GM21515 (cell line): ENCODE data around the gene MAP4K4.

Experiments
- ATAC-seq: cut with Tn5 transposase; IDR thresholded peaks from one replicate; pipeline ENCODE4 v1.9.1; 2021; ENCODE audit not compliant: unreplicated experiment

MAP4K4 gene

DNA sequence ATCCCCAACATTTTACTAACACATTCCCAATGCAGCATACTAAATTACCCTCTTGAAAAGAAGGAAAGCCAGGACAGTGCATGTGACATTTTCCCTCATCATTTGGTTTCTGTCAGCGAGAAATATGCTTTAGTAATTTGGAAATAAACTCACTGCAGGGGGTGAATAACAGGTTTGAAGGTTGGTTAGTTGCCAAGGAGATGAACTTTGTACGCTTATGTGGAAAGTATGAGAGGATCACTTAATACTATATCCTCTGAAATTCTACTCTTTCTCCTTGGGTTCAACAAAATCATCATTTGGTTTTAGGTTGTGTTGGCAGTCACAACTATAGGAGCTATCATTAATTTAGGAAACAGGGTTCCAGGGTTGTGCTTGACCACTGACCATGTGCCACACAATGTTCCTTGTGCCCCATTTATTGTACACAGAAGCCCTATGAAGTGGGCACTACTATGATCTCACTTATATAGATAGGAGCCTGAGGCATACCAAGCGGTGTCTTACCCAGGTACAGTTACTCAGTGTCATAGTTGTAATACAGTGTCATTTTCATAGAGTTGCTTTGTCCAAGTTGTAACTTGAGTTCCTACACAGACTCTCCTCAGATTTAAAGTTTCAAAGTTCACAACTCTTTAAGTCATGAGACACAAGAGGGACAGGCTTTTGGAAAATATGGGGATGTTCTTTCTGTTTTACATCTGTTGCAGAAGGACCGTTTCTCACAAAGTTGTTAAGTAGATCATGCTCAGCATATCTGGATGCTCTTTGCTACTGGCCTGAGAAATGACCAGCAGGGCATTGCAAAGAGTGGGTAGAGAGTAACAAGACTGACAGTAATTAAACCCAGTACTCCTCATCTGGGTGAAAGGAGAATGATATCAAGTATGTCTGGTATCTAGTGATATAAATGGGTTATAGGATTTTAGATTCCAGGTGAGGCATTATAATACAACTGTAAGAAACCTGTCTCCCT lies 91.8 kb downstream of the MAP4K4 start:
- no peak for ATAC-seq

DNA sequence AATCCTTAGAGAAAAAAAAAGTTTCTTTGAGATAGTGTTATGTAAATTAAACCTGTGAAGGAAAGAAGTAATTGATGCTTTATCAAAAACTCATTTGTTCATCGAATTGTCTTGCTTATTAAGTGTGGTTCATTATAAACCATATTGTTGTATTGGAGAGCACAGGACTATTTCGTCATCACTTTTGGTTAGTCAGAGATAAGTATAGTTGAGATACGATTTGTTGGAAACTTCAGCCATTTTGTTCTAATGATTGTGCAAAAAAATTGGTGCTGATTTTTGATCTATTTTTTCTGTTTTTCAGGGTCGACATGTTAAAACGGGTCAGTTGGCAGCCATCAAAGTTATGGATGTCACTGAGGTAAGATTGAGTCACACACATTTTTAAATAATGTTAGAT lies 92.9 kb downstream of the MAP4K4 start:
- ATAC-seq: no peak

DNA sequence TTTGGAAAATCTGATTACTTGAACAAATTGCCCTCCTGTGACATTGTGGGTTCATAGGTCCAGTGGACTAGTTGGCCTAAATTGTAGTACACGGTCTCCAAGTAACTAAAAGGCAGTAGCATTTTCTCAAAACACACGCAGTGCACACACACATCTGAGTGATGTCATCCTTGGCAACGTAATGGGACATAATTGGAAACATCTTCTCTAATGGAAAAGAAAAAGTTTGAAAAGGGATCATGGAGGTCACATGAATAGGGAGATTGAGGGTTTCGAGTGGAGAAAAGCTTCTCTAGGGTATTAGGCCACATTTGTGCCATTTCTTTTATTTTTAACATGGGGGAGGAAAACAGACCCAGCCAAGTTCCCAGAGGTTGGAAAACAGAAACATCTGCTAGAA lies 93.3 kb downstream of the MAP4K4 start:
- no peak for ATAC-seq

DNA sequence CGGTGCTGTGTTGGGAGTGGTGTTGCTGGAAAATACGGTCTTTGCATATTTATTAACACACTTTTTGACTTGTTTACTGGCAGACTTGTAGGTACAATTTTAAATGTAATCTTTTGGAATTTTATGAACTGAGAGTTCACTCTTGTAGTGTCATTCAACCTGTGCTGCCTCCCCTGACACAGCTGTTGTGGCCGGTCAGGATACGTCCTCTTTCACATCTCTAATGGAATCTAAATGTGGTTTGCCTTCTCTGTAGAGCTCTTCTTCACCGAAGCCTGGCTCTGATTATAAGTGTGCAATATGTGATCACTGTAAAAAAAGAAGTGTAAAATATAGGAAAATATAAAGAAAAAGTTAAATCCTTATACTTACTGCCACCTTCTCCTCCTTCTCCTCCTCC lies 94.7 kb downstream of the MAP4K4 start:
- no peak for ATAC-seq

DNA sequence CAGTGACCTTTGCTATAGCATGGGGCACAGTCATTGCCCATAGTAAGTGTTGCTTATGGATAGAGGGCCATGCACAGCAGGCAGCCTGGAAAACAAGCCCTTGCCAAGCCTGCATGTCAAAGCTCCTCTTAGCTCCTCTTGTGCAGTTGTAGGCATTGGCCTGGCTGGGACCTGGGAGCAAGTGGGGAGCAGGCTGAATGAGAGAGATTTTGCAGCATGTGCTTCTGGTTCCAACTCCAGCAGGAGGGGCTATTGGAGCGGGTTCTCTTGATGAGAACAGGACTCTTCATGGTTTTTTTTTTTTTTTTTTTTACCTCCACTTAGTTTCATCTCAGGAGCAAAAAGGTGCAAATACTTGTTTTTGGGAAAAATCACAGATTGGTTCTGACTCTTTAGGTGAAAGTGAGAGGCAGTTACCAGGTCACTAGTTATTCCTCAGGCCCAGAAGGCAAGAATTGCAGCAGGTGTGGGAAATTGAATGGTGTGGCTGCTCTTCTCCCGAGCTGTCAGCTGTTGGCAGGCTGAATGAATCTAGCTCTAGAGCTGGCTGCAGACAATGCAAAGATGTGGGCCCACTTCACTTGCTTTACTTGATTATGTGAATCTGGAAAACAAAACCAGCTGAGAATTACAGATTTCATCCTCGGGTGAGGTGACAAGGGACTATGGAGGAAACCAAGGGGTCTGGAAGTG lies 95.9 kb downstream of the MAP4K4 start:
- ATAC-seq: no peak

DNA sequence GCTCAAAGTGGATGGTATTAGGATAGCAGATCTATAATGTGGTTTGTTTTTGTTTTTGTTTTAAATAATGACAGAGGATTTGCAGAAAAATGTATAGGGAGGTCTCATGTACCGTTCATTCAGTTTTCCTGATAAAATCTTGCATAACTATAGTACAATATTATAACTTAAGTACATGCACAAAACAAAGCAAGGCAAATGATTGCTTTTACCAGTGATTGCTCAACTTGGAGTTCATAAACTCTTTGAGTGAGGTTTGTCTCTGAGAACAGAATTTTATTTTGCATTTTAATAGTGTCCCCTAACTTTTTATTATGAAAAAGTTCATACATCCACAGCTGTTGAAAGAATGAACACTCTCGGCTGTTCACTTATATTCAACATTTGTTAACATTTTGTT lies 96.6 kb downstream of the MAP4K4 start:
- no peak for ATAC-seq

DNA sequence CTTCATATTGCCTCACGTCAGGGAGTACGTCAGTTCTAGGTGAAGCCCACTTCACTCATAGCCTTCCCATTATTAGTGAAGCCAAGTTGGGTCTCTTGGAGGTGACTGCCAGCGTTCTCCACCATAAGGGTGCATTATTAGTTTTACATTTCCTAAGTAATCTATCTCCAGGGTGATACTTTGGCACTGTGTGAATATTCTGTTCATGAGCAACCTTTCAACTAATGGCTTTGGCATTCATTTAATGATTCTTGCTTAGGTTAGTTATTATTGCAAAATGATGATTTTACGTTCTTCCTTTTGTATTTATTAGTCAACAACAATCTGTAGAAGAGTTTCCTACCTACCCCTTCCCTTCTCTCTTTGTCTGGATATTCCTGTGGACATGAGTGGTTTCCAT lies 97.5 kb downstream of the MAP4K4 start:
- no peak for ATAC-seq

DNA sequence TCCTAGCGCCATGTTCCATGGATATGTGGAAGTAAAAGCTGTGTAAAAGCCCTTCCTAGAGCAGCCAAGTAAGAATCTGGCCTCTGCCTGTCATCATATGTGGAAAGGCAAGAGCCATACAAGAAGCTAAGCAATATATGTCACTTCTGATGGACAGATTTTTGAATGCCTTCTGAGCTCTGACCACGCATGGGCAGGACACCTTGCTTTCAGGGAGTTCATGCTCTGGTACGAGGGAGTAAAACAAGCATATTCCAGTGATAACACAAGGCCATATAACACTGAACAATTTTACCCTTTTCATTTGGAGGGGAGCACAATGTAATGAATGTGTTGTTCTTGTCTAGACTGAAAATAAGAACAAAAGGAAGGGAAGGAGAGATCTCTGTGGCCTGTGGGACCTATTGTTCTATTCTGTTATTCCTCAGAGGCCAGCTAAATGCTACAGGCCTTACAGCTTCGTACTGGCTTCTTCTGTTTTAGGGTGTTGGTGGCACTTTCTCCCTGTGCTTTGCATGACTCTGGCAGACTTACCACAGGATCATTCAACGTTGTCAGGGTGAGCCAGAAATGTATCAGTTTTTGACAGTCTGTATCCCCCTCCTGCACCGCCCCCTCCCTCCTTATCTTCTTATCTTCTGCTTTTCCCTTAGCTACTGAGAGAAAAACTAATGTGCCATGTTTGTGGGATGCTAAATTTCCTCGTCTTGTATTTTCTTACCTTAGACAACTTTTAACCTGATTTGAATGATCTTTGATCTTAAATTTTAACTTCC lies 99.5 kb downstream of the MAP4K4 start:
- no peak for ATAC-seq

DNA sequence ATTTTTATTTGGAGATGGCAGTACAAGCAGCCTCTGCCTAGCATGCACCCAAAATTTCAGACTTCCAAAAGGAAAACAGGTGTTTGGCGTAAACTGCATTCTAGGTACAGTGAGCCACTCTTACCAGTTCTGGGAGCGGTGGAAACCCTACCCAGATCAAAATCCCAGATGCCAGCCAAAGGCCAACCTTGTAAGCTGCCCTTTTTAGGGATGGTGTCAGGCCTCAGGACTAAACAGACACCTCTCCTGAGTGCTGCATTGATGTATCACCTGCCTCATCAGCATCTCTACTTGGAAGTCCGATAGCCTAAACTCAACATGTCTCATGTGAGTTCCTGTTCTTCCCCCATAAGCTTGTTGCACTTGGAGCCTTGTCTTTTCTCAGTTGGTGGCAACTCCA lies 104.0 kb downstream of the MAP4K4 start:
- ATAC-seq: no peak

DNA sequence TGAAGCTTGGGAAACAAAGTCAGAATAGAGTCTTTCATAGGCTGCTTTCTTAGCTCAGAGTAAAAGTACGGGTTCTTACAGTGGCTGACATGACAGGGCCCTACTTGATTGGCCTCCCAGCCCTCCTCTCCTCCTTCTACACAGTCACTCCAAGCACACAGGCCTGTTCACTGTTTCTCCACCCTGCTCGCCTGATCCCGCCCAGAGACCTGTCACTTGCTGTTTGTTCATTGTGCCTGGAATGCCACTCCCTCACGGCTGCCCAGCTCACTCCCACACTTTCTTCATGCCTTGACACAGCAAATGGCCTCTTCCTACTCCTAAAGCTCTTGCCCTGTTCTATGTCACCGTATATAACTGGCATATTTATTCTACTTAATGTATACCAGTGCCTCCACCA lies 104.8 kb downstream of the MAP4K4 start:
- no peak for ATAC-seq

DNA sequence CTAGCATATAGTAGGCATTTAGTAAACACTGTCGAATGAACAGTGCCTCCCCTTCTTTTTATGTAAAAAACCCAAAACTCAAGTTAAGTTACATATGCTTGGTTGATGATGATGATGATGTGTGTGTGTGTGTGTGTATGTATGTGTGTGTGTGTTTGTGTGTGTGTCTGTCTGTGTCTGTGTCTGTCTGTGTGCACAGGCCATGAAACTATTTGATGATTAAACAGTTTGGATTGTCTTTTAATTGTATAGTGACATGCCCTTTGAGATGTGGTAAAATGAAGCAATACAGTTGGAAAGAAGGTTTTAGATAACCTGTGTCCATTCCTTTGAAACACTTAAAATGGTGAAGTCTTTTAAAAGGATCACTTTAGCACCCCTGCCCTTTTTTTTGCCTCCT lies 105.6 kb downstream of the MAP4K4 start:
- ATAC-seq: no peak

DNA sequence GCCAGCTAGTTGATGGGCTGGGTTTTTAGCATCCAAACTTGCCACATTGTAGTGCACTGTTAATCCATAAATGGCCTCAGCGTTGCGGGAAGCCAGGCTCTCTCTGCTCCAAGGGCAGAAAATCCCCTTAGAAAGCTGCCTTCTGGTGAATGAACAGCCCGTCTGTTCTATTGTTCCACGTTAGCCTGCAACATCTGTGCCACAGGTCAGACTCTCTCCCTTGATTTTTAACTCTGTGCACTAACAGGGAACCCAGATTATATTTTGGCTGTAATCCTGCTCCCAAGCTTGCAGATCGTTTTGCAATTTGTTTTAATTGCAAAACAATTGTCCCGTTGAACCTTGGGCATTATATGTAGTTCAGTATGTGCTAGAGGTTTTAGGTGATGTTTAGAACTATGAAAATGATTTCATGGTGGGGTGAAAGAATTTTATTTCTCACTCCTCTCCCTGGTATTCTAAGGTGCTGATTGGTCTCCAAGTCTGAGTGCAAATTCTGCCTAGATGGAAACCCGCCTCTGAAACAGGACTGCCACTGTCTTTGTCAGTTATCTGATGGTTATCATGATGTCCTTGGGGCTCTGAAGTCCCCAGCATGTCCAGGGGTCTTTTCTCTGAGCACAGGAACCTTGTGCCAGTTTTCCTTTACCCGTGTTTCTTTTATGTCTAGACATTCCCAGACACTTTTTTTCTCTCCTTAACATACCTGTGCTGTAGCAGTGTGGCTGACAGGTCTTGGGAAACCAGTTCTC lies 106.6 kb downstream of the MAP4K4 start:
- no peak for ATAC-seq

DNA sequence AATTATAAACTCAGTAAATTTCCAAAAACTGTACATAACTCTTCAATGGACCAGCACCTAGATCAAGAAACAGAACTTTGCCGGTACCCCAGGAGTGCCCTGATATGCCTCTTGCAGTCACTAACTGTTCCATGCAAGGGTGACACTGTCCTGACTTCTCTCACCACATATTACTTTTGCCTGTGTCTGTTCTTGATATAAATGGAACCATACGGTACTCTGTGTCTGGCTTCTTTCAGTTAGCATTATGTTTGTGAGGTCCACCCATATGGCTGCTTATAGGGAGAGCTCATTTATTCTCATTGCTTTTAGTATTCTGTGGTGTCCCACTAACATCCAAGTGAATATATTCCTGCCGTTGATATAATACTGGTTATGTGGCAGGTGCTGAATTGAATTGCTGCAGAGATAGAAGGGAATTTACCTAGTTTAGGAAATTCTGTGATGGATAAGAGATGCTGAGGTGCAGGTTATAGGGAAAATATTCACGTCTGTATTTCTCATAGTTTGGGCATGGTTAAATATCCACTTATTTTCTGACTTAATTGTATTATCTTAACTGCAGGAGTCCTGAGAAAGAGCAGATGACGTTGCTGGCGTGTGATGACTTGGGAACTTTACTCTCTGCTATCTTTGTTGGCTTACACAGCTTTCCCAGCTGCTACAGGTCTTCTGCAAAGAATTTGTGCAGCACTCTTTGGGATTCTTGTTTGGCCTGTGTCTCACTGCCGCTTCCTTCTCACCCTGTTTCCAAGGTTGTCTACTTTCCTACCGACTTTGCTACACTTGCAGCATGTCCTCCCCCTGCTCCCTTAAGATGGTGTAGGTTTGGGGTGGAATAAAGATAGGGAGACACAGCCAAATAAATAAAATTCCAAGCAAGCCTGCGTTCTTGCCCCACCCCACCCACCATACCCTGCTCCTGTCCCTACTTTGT lies 107.9 kb downstream of the MAP4K4 start:
- ATAC-seq: no peak

DNA sequence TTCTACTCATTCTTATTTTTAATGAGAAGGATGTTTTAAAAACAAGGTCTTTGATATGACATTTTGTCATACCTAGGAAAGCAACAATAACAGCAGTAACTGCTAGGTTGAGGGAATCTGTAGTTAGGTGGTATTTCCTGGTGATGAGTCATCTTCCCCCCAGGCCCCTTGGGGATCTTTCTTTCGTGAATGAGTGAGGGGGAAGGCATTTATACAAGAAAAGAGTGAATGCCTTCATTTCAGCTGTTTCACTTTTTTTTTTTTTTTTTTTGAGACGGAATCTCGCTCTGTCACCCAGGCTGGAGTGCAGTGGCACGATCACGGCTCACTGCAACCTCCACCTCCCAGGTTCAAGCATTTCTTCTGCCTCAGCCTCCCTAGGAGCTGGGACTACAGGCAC lies 108.6 kb downstream of the MAP4K4 start:
- no peak for ATAC-seq

DNA sequence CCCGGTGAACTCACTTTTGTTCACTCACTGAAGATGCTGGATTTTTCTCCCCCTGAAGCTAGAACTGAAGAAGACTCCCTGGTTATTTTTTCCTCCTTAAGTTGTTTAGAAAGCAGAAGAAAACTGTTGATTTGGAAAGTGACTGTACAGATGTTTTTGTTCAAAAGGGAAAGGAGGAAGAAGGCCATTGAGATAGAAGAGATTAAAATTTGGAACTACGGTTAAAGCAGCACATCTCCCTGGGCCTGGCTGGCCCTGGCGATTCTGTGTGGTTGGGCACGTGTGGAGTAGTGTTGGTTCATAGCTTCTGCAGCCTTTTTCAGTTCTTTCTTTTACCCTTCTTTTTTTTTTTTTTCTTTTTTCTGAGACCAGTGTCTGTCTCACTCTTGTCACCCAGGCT lies 109.2 kb downstream of the MAP4K4 start:
- no peak for ATAC-seq

DNA sequence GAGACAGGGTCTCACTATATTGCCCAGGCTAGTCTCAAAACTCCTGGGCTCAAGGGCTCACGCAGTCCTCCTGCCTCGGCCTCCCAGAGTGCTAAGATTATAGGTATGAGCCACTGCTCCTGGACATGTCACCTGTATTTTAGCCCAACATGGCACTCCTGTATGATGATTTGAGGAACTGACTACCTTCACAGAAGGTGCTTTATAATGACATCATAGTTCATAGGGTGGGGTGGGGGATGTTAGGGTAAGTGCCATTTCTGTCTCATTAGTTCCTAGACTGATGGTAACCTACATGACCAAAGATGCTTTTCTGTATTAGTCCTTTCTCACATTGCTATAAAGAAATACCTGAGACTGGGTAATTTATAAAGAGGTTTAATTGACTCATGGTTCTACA lies 109.7 kb downstream of the MAP4K4 start:
- no peak for ATAC-seq

DNA sequence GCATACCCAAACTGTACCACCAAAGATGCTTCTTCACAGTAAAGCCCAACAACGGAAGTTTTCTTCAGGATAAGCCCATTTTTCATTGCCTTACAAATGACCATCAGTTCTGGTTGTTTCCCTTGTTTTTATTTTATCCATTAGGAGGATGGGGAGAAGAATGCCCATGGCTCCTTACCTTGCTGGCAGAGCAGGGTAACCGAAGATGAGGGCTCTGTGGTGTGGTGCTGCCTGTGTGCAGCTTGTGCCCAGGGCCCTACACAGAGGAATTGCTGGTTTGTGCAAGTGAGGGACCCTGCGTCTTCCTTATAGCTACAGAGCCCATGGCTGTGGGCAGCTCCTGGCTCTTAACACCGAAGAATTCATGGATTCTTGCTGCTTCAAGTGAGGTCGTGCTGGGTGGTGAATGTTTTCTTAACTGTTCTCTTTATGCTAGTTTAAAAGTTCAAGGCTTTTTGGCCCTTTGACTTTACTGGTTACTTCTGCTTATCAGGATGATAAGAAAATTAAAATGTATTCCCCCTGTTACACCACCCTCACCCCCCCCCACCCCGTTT lies 110.6 kb downstream of the MAP4K4 start:
- ATAC-seq: no peak

DNA sequence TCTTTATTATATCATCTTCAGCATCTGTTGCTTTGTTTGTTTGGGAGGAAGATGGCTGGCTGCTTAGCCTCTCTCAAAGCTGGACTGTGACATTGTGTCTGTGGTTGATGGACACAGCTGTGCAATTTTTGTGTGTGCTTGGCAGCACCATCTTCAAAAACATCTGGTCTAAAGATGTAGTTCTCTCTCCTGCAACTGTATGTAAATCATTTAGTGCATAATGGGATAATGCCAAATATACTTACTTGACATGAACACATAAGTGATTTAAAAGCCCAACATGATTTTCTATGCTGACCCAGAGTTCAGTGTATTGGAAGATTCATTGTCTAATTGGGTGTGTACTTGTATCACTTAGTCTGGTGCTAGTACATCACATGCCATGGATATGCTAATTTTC lies 112.2 kb downstream of the MAP4K4 start:
- no peak for ATAC-seq

DNA sequence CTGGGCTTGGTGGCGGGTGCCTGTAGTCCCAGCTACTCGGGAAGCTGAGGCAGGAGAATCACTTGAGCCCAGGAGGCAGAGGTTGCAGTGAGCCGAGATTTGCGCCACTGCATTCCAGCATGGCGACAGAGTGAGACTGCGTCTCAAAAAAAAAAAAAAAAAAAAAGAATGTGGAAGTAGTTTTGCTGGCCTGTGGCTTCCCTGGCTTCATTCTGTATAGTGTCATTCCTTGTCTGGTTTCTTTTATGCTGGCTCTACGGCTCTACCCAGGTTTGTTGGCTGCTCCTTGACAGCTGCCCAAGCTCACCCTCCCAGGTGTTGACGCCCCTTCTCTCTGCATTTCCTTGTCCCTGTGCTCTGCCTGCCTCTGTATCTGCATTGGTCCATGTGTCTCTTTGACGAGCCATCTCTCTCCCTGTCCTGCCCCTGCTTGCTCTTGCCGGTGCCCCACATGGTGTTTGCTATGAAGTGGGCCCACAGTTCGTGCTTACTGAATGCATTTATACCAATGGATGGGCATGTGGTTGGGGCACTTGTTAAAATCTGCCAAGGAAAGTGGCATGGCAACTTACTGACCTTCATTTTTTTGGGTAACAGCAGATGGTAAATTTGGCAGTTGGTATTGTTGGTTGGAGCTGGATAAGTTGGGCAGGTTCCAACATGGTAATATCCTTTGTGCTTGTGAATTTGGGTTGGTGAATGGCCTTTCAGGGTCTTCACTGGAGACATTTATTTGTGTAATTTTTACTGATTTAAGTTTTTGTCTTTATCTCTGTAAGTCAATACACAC lies 113.9 kb downstream of the MAP4K4 start:
- no peak for ATAC-seq
